ENCODE results near the gene PTTG1IP.

The PTTG1IP gene

DNA sequence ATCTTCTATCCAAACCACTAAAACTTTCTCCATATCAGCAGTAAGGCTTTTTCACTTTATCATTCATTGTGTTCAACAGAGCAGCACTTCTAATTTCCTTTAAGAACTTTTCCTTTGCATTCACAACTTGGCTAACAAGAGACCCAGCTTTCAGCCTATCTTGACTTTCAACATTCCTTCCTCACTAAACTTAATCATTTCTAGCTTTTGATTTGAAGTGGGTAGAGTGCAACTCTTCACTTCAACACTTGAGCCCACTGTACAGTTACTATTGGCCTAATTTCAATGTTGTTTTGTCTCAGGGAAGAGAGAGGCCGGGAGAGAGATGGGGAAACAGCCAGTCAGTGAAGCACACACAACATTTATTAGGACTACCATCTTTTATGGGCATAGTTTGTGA is 73.8 kb downstream of the PTTG1IP start:
- DNase-seq: no peak

Data from suppressor macrophage treated with lipopolysaccharide for 4 hours (primary cell).